Heart right ventricle (tissue), 16 donors: ENCODE data around the gene NBEAL2. TPM values are rescaled to one million over a fixed set of nuclear protein-coding genes. Genes with fewer than 3 reads are reported as not detected.
"Not testable (repeated sequence)": the region's sequence is repeated elsewhere in the genome, so short reads cannot be mapped to it uniquely, and the experiment has no call there.

Experiments
- ATAC-seq, 8 donors: fragments of 200-7000 bp; cut with Tn5 transposase; one replicate each; pipeline ENCODE4 v1.9.1; 2020; ENCODE audit warnings: mild to moderate bottlenecking in 8 of 8, moderate library complexity in 8 of 8, moderate number of reproducible peaks in 1 of 8
- DNase-seq, 2 donors: peaks; one replicate each; pipeline ENCODE4 v3.0.0-alpha.2; 2020
- H3K27ac ChIP-seq, 10 donors: fragments of 200-600 bp; sonication (generic) in 2 of 10; one replicate each; pipeline versions ENCODE4 v1.5.0 to v1.8.0; 2020 to 2022; ENCODE audit warnings: mild to moderate bottlenecking in 3 of 10
- H3K27me3 ChIP-seq, 7 donors: fragments of 200-600 bp; one replicate each; pipeline ENCODE4 v1.8.0; 2021 to 2022; ENCODE audit warnings: mild to moderate bottlenecking in 2 of 7
- H3K36me3 ChIP-seq, 9 donors: fragments of 200-600 bp; sonication (generic) in 1 of 9; one replicate each; pipeline versions ENCODE4 v1.5.0 to v1.8.0; 2020 to 2022; ENCODE audit warnings: mild to moderate bottlenecking in 2 of 9
- H3K4me1 ChIP-seq, 9 donors: fragments of 200-600 bp; sonication (generic) in 1 of 9; one replicate each; pipeline versions ENCODE4 v1.5.0 to v1.8.0; 2020 to 2022; ENCODE audit warnings: mild to moderate bottlenecking in 4 of 9
- H3K4me3 ChIP-seq, 10 donors: fragments of 200-600 bp; sonication (generic) in 2 of 10; one replicate each; pipeline versions ENCODE4 v1.5.0 to v1.8.0; 2020 to 2022; ENCODE audit warnings: mild to moderate bottlenecking in 7 of 10, moderate library complexity in 2 of 10
- H3K9me3 ChIP-seq, 11 donors: fragments of 200-600 bp in 10 of 11; sonication (generic) in 2 of 11; one replicate each; pipeline versions ENCODE4 v1.5.0 to v1.8.0; 2013 to 2022; ENCODE audit warnings: mild to moderate bottlenecking in 2 of 11, control low read depth in 1 of 11, moderate library complexity in 1 of 11
- WGBS, 2 donors: extraction: QIAGEN DNeasy Blood & Tissue Kit; methylation state at CpG; one replicate each; pipeline ENCODE4 v1.1.7; 2013; ENCODE audit warnings: inconsistent platforms in 1 of 2; 5-methylcytosine and 5-hydroxymethylcytosine counted together
- intact Hi-C, 10 donors: fragments of 100-400 bp; cut with DNase I; formaldehyde crosslinking; loops; one replicate each; pipeline versions ENCODE4 v1.11.1 to v1.14.2; 2022
- polyA plus RNA-seq, 2 donors: library from polyadenylated mRNA; stranded (reverse); fragments of 200-250 nt; gene quantifications; one replicate each; pipeline ENCODE4 v1.2.3, GENCODE V29; 2013
- total RNA-seq, 10 donors: library from RNA; stranded (reverse); fragmentation: NEBNext Ultra II Directional in 3 of 10; extraction: Animal tissue kit (Norgen Biotek cat#: 25700) in 3 of 10; gene quantifications; one replicate each; pipeline versions ENCODE4 v1.2.1 to v1.2.4, GENCODE V29; 2021 to 2023
- TF ChIP-seq, protein P1 (sequence below), 9 donors: fragments of 200-600 bp; sonication (generic) in 2 of 9; IDR thresholded peaks; one replicate each; pipeline versions ENCODE4 v1.5.0 to v1.8.0; 2021 to 2022; ENCODE audit warnings: antibody characterized with exemption in 9 of 9, mild to moderate bottlenecking in 5 of 9, moderate library complexity in 1 of 9
- donor health status: Arrhythmogenic right ventricular cardiomyopathy.
- donor health status: ischemic (EF 13 %, LVEDD 7.1; RV severe dilation, severe dysfunction).
- donor health status: healthy with polysubstance abuse.
- donor health status: DM: no; HTN: yes; CAD: no.
- donor health status: DM: no; HTN: no; CAD: no.
- donor health status: ischemic (EF 25% LVEDD 6.9; RV normal size, moderate dysfunction).
- donor health status: ischemic (EF 25% LVEDD 5.7; RV mildly dilated, moderate dysfunction).
- donor health status: healthy.
- donor health status: DM: yes; HTN: yes; CAD: no.
- donor health status: Ischemic cardiomyopathy.
- donor health status: ischemic (EF 35%, LVEDD 5.7; RV mildly dilated, moderate dysfunction).
- donor health status: nonischemic (EF 11% LVEDD 7.7; RV severe dilation, severe dysfunction).
- donor health status: DM: yes; HTN: yes; CAD: no.
- donor health status: PGD.
- donor health status: ischemic (EF 29% LVEDD 5.4; RV normal size, mild dysfunction).
- donor health status: nonischemic (EF 23%, LVEDD 6.1; RV moderate dilation, normal function).

The NBEAL2 gene
- total and polyA plus RNA-seq, 12 donors: 7.6 to 51.1 (median 13.7) TPM

DNA sequence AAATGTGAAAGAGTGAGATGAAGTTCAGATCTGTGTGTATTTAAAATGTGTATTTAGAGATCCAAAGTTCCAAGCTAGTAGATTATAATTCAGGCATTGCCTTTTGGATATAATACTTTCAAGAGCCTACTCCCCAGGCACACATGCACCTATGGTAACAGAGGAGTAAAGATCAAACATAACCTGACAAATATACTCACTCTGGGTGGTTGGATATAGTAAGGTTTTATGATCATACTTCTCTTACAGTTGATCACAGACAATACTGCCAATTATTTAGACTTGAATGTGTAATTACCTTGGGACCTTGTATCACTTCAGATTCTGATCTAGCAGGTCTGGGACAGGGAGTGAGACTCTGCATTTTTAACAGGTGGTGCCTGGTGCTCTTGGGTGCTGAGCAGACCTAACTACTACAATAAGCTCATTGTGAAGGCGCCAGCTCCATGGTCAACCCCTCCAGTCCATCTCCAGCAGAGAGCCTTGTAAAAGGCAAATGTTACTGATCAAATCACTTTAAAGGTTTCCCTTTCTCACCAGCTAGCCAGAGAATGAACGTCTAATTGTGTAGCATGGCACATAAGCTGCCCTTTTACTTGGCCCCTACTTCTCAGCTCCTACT lies 55.5 kb downstream of the NBEAL2 start:
- H3K4me1 ChIP-seq: peaks cover 0 to 8% (median 0%) of the 10 kb centered on the region in 9 donors
- DNase-seq (no peak), ATAC-seq (no peak)
- H3K4me3 ChIP-seq: no peak overlapping the region
- no peak overlapping the region for H3K27ac ChIP-seq
- intact Hi-C loops: no loop called here
- no peaks in the 10 kb centered on the region for H3K27me3 ChIP-seq
- H3K36me3 ChIP-seq: peaks cover 0 to 96% (median 43%) of the 10 kb centered on the region in 9 donors
- 84 to 85% methylated on average over 2 of the region's 2 CpGs for WGBS, 2 donors
- TF ChIP-seq, protein P1, sequence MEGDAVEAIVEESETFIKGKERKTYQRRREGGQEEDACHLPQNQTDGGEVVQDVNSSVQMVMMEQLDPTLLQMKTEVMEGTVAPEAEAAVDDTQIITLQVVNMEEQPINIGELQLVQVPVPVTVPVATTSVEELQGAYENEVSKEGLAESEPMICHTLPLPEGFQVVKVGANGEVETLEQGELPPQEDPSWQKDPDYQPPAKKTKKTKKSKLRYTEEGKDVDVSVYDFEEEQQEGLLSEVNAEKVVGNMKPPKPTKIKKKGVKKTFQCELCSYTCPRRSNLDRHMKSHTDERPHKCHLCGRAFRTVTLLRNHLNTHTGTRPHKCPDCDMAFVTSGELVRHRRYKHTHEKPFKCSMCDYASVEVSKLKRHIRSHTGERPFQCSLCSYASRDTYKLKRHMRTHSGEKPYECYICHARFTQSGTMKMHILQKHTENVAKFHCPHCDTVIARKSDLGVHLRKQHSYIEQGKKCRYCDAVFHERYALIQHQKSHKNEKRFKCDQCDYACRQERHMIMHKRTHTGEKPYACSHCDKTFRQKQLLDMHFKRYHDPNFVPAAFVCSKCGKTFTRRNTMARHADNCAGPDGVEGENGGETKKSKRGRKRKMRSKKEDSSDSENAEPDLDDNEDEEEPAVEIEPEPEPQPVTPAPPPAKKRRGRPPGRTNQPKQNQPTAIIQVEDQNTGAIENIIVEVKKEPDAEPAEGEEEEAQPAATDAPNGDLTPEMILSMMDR (IDR thresholded peaks at IDR 0.05): no peak
- no peaks in the 10 kb centered on the region for H3K9me3 ChIP-seq

DNA sequence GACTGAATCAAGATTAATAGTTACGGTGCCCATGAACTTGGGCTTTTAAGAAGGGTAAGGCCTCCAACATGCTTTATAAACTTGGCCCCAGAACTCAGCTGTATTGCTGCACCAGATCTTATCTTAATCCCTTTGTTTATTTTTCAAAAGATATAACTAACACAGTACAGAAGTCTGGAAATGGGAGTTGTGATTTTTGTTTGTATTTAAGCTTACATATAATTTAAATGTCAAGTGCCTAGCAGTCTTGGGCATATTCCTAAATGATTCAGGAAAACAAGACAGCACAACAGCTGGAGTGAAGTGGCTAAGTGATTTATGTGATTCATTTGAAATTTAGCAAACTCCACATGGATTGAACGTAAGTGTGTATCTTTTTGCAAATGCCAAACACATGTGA lies 56.2 kb downstream of the NBEAL2 start:
- no peak for ATAC-seq
- peaks cover 0 to 97% (median 48%) of the 10 kb centered on the region in 9 donors for H3K36me3 ChIP-seq

DNA sequence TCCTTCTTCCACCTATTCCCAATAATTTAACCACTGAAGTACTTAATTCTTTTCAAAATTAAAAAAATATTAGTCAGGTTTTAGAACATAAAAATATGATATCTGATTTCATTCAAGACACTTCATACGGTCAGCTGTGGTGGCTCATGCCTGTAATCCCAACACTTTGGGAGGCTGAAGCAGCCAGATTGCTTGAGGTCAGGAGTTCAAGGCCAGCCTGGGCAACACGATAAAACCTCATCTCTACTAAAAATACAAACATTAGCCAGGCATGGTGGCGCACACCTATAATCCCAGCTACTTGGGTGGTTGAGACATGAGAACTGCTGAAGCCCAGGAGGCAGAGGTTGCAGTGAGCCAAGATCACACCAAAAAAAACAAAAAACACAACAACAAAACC lies 56.7 kb downstream of the NBEAL2 start:
- H3K27me3 ChIP-seq: no peaks in the 10 kb centered on the region
- H3K4me3 ChIP-seq: no peak overlapping the region
- no peaks in the 10 kb centered on the region for H3K9me3 ChIP-seq
- H3K4me1 ChIP-seq: peaks cover 0 to 8% (median 0%) of the 10 kb centered on the region in 9 donors
- ATAC-seq (no peak), DNase-seq (no peak)
- intact Hi-C loops: no loop called here
- TF ChIP-seq, protein P1 (IDR thresholded peaks at IDR 0.05): no peak
- H3K27ac ChIP-seq: no peak overlapping the region
- WGBS, 2 donors: 74 to 81% methylated on average over 3 of the region's 3 CpGs
- peaks cover 0 to 98% (median 53%) of the 10 kb centered on the region in 9 donors for H3K36me3 ChIP-seq

More for the DNA sequence above, 56.2 kb downstream of the NBEAL2 start:
- 85 to 96% methylated on average over 2 of the region's 2 CpGs for WGBS, 2 donors
- Histone ChIP-seq H3K27ac (no peak overlapping the region), H3K27me3 (no peaks in the 10 kb centered on the region), H3K4me1 (peaks cover 0 to 8% (median 0%) of the 10 kb centered on the region in 9 donors), H3K4me3 (no peak overlapping the region), H3K9me3 (no peaks in the 10 kb centered on the region)
- TF ChIP-seq, protein P1 (IDR thresholded peaks at IDR 0.05): no peak
- no peak for DNase-seq
- intact Hi-C loops: no loop called here

DNA sequence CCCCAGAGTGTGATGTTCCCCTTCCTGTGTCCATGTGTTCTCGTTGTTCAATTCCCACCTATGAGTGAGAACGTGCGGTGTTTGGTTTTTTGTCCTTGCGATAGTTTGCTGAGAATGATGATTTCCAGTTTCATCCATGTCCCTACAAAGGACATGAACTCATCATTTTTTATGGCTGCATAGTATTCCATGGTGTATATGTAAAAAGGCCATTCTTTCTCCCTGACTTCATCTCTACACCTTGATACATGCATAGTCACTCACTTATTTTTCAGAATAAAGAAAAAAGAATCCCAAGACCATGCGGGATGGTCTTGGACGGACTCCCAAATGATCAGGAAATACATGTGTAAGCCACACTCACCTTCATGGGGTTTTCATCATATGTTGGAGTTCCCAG lies 57.8 kb downstream of the NBEAL2 start:
- WGBS, 2 donors: 74 to 77% methylated on average over 5 to 6 of the region's 6 CpGs
- intact Hi-C loops, H3K27me3 ChIP-seq, H3K4me3 ChIP-seq, ATAC-seq, DNase-seq, H3K27ac ChIP-seq, H3K4me1 ChIP-seq, H3K9me3 ChIP-seq: not testable (repeated sequence)
- H3K36me3 ChIP-seq: peaks cover 0 to 99% (median 60%) of the 10 kb centered on the region in 9 donors

DNA sequence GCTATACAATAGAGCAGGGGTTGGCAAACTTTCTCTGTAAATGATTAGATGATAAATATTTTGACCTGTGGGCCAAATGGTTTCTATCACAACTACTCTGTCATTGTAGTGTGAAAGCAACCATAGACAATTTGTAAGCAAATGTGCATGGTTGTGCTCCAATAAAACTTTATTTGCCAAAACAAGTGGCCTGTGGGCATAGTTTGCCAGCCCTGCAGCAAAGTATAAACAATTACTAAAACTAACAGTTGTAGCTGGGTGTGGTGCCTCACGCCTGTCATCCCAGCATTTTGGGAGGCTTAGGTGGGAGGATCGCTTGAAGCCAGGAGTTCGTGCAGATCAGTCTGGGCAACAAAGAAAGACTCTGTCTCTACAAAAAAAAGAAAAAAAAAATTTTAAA lies 61.6 kb downstream of the NBEAL2 start:
- TF ChIP-seq, protein P1 (IDR thresholded peaks at IDR 0.05): no peak
- Histone ChIP-seq H3K4me1 (no peaks in the 10 kb centered on the region), H3K9me3 (no peaks in the 10 kb centered on the region), H3K27me3 (no peaks in the 10 kb centered on the region), H3K4me3 (no peak overlapping the region), H3K36me3 (peaks cover 0 to 100% (median 44%) of the 10 kb centered on the region in 9 donors), H3K27ac (no peak overlapping the region)
- intact Hi-C loops: no loop called here
- ATAC-seq (no peak), DNase-seq (no peak)
- WGBS, 2 donors: 87 to 94% methylated on average over 3 of the region's 3 CpGs
